PC-9 (cell line): ENCODE data around the gene TLN1. TPM values are rescaled to one million over a fixed set of nuclear protein-coding genes. Genes with fewer than 3 reads are reported as not detected.

ENCODE experiments used
- BruUV-seq: library from RNA; stranded (reverse); fragments of 400-500 nt; replicated peaks from 2 replicates; lab custom pipeline; 2021; lab: Mats Ljungman, UMichigan
- CTCF ChIA-PET: fragments of 300-600 bp; sonication (Branson Sonifier 250); formaldehyde crosslinking; loops from one replicate; lab custom pipeline; 2022; ENCODE audit warnings: antibody characterized with exemption; lab: Charles Lee
- POLR2A ChIA-PET: fragments of 300-600 bp; sonication (Branson Sonifier 250); formaldehyde crosslinking; loops from one replicate; lab custom pipeline; 2022; ENCODE audit warnings: antibody characterized with exemption; ENCODE audit not compliant: unreplicated experiment; lab: Charles Lee
- DNase-seq, 2 experiments: peaks; one replicate each; pipeline versions ENCODE4 v3.0.0 to v3.0.0-alpha.2; 2015 to 2022; ENCODE audit warnings: mixed read lengths in 1 of 2
- H2AFZ ChIP-seq: fragments of 200-600 bp; sonication (generic); 2 replicates; pipeline ENCODE4 v1.8.1; 2017; ENCODE audit warnings: antibody characterized with exemption
- H3F3A ChIP-seq: fragments of 200-600 bp; sonication (generic); 2 replicates; pipeline ENCODE4 v1.8.1; 2017; ENCODE audit warnings: antibody characterized with exemption, mild to moderate bottlenecking, low read depth; ENCODE audit not compliant: insufficient read depth
- H3K27ac ChIP-seq: fragments of 200-600 bp; sonication (generic); 2 replicates; pipeline ENCODE4 v1.6.1; 2016; ENCODE audit warnings: mixed run types
- H3K27me3 ChIP-seq: fragments of 200-600 bp; sonication (generic); 2 replicates; pipeline ENCODE4 v1.6.1; 2016; ENCODE audit warnings: low read depth, mixed run types; ENCODE audit not compliant: insufficient read depth
- H3K36me3 ChIP-seq: fragments of 200-600 bp; sonication (generic); 2 replicates; pipeline ENCODE4 v1.6.1; 2016; ENCODE audit warnings: low read depth, mixed run types
- H3K4me1 ChIP-seq: fragments of 200-600 bp; sonication (generic); replicated peaks from 2 replicates; pipeline ENCODE4 v1.6.1; 2016; ENCODE audit warnings: mixed run types; ENCODE audit not compliant: insufficient read depth
- H3K4me2 ChIP-seq: fragments of 200-600 bp; sonication (generic); 2 replicates; pipeline ENCODE4 v1.6.1; 2017; ENCODE audit warnings: mixed run types
- H3K4me3 ChIP-seq: fragments of 200-600 bp; sonication (generic); 2 replicates; pipeline ENCODE4 v1.6.1; 2016; ENCODE audit warnings: mixed run types
- H3K79me2 ChIP-seq: fragments of 200-600 bp; sonication (generic); 2 replicates; pipeline ENCODE4 v1.6.1; 2017; ENCODE audit warnings: low read depth, mixed run types
- H3K9me2 ChIP-seq: fragments of 200-600 bp; sonication (generic); 2 replicates; pipeline ENCODE4 v1.8.1; 2017; ENCODE audit warnings: mild to moderate bottlenecking; ENCODE audit not compliant: insufficient read depth
- H3K9me3 ChIP-seq: fragments of 200-600 bp; sonication (generic); 2 replicates; pipeline ENCODE4 v1.8.1; 2016; ENCODE audit warnings: low read depth; ENCODE audit not compliant: insufficient read depth
- H4K20me1 ChIP-seq: fragments of 200-600 bp; sonication (generic); 2 replicates; pipeline ENCODE4 v1.8.1; 2017; ENCODE audit not compliant: insufficient read depth
- EZH2 ChIP-seq: fragments of 200-600 bp; sonication (generic); IDR thresholded peaks from 2 replicates; pipeline ENCODE4 v1.8.0; 2017; ENCODE audit warnings: antibody characterized with exemption, low read depth
- intact Hi-C: fragments of 100-400 bp; cut with micrococcal nuclease; formaldehyde crosslinking; loops from one replicate; pipeline ENCODE4 v1.10.0; 2022; ENCODE audit not compliant: unreplicated experiment
- total RNA-seq: library from RNA; stranded (reverse); gene quantifications from 2 replicates; pipeline ENCODE4 v1.2.3, GENCODE V29; 2021
- TF ChIP-seq, protein P1 (sequence below): fragments of 200-600 bp; sonication (generic); conservative IDR thresholded peaks from 2 replicates; pipeline ENCODE4 v1.6.1; 2017; ENCODE audit warnings: mixed run types, antibody characterized with exemption, mild to moderate bottlenecking, moderate library complexity

Gene TLN1
- total RNA-seq, 1 experiment from 2014 or later, result 101 TPM

DNA sequence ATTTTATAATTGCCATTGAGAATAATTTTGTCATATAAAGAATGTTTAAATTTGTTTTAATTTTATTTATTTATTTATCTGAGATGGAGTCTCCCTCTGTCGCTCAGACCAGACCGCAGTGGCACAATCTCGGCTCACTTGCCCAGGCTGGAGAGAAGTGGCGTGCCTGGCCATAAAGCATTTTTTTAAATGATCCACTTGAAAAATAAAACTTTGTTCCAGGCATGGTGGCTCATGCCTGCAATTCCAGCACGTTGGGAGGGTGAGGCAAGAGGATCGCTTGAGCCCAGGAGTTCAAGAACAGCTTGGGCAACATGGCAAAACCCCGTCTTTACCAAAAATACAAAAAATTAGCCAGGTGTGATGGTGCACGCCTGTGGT, 79.2 kb downstream of the TLN1 start:
- H3K4me1 ChIP-seq, result peaks cover 26% of the 10 kb centered on the region
- intact Hi-C loops, result no loop called here
- H3K4me3 ChIP-seq, result no peak overlapping the region
- no peaks in the 10 kb centered on the region for H3K9me3 ChIP-seq
- no peaks in the 10 kb centered on the region for H4K20me1 ChIP-seq
- no peaks in the 10 kb centered on the region for H3K79me2 ChIP-seq
- no peak for DNase-seq
- H3K36me3 ChIP-seq, result no peaks in the 10 kb centered on the region
- no peaks in the 10 kb centered on the region for H3K27me3 ChIP-seq
- H3K4me2 ChIP-seq, result no peak overlapping the region
- H3K27ac ChIP-seq, result peak overlapping the region; percentile 39; the same call in 1 of the 2 replicates
- CTCF ChIA-PET, result no interaction called here
- no peak overlapping the region for H2AFZ ChIP-seq
- no TSS peak for BruUV-seq
- H3K9me2 ChIP-seq, result no peaks in the 10 kb centered on the region
- TF ChIP-seq, protein P1, sequence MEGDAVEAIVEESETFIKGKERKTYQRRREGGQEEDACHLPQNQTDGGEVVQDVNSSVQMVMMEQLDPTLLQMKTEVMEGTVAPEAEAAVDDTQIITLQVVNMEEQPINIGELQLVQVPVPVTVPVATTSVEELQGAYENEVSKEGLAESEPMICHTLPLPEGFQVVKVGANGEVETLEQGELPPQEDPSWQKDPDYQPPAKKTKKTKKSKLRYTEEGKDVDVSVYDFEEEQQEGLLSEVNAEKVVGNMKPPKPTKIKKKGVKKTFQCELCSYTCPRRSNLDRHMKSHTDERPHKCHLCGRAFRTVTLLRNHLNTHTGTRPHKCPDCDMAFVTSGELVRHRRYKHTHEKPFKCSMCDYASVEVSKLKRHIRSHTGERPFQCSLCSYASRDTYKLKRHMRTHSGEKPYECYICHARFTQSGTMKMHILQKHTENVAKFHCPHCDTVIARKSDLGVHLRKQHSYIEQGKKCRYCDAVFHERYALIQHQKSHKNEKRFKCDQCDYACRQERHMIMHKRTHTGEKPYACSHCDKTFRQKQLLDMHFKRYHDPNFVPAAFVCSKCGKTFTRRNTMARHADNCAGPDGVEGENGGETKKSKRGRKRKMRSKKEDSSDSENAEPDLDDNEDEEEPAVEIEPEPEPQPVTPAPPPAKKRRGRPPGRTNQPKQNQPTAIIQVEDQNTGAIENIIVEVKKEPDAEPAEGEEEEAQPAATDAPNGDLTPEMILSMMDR, result no peak
- TF ChIP-seq EZH2, result no peak
- H3F3A ChIP-seq, result peaks cover 16% of the 10 kb centered on the region; the same call in 1 of the 2 replicates
- POLR2A ChIA-PET, result no interaction called here

DNA sequence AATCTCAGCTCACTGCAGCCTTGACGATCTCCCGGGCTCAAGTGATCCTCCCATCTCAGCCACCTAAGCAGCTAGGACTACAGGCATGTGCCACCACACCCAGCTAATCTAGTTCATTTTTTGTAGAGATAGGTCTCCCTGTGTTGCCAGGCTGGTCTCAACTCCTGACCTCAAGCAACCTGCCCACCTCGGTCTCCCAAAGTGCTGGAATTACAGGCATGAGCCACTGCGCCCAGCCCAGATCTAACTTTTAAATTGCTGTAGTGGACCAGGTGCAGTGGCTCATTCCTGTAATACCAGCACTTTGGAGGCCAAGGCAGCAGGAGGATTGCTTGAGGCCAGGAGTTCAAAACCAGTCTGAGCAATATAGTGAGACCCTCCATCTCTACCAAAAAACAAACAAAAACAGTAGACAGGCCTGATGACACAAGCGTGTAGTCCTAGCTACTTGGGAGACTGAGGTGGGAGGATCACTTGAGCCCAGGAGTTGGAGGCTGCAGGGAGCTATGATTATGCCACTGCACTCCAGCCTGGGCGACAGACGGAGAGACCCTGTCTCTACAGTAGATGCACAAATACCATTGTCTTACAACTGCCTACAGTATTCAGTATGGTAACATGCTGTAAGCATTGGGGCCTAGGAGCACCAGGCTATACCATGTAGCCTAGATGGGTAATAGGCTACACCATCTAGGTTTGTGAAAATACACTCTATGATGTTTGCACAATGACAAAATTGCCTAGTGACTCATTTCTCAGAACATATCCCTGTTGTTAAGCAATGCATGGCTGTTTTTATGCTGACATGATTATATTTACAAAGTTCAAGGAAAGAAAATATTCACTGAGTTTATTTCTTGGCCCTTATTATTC, 79.8 kb downstream of the TLN1 start:
- intact Hi-C loops, result no loop called here

DNA sequence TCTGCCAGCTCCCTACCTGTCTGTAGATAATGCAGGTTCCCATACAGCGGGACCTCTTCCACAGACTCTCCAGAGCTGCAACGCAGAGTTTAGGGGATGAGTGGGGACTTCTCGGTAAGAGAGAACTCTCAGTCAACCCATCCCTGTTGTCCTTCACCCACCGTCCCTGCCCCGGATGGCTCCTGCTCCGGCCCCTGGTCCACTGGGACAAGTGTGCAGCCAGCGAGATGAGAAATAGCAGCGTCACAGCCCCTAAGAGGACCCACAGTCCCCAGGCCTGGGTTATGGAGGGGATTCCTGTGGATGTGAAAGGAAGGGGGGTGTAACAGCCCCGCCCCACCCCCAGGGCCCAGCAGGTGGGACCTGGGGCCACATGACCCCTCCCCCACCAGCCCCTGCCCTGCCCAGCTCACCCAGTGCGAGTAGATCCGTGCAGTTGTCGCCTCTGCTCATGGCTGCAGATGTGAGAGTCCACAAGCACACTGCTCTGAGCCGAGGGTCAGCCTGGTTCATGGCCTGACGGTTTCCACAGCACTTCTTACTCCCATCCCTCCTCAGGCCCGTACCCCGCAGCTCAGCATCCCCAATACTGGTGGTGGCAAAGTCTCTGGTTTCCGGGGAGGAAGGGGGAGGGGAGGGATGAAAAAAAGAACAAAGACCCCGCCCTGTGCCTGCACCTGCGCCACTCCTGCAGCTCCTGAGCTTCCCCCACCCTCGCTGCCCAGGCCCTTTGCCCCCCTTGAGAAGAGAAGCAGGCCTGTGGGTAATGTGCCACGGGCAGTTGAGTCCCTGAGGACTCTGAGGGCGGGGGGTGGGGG, 81.4 kb downstream of the TLN1 start, which contains the start of gene SIT1:
SIT1 (minus strand) TSS at position 591 of the 818 bp plus-strand sequence; CDS start at position 513, 78 bp downstream.
- intact Hi-C loops, result no loop called here
- ChIA-PET POLR2A (no interaction called here), CTCF (no interaction called here)

More for the DNA sequence above, 79.8 kb downstream of the TLN1 start:
- ChIA-PET POLR2A (interaction anchor here (0.5 to 0.7 kb wide), 6 partner anchors 9 to 261 kb away, joined by 3 read pairs; partner anchors contain the start of gene CREB3), CTCF (no interaction called here)
- Histone ChIP-seq H3K4me1 (peaks cover 23% of the 10 kb centered on the region), H2AFZ (no peak overlapping the region), H3K4me2 (peak overlapping the region; percentile 43), H3K36me3 (no peaks in the 10 kb centered on the region), H3K79me2 (no peaks in the 10 kb centered on the region), H3K4me3 (no peak overlapping the region), H3K9me3 (no peaks in the 10 kb centered on the region), H3K27ac (peak overlapping the region; percentile 39), H4K20me1 (no peaks in the 10 kb centered on the region), H3K27me3 (no peaks in the 10 kb centered on the region), H3F3A (peaks cover 16% of the 10 kb centered on the region; the same call in 1 of the 2 replicates), H3K9me2 (no peaks in the 10 kb centered on the region)
- no TSS peak for BruUV-seq
- peak; percentile 60 to 74 for DNase-seq
- TF ChIP-seq, protein P1, result no peak
- no peak for TF ChIP-seq EZH2

More for the DNA sequence above, 81.4 kb downstream of the TLN1 start, which contains the start of gene SIT1:
- H3K9me3 ChIP-seq, result no peaks in the 10 kb centered on the region
- no peaks in the 10 kb centered on the region for H3K36me3 ChIP-seq
- no peaks in the 10 kb centered on the region for H3K9me2 ChIP-seq
- no TSS peak for BruUV-seq
- peak within 1 kb of the TSS; percentile 39; the same call in 1 of the 2 replicates for H3K27ac ChIP-seq
- TF ChIP-seq, protein P1, result no peak
- DNase-seq, result no peak
- H3K4me1 ChIP-seq, result peaks cover 21% of the 10 kb centered on the region
- H3K4me2 ChIP-seq, result 0 out of 2 replicates have a peak within 1 kb of the TSS, but pooled peaks have one; percentile 43
- no peaks in the 10 kb centered on the region for H3K27me3 ChIP-seq
- no peak within 1 kb of the TSS for H3K4me3 ChIP-seq
- no peak within 1 kb of the TSS for H2AFZ ChIP-seq
- H4K20me1 ChIP-seq, result no peaks in the 10 kb centered on the region
- H3K79me2 ChIP-seq, result no peaks in the 10 kb centered on the region
- H3F3A ChIP-seq, result peaks cover 13% of the 10 kb centered on the region; the same call in 1 of the 2 replicates
